ENCODE results near the gene CNTN4.

Gene CNTN4

DNA sequence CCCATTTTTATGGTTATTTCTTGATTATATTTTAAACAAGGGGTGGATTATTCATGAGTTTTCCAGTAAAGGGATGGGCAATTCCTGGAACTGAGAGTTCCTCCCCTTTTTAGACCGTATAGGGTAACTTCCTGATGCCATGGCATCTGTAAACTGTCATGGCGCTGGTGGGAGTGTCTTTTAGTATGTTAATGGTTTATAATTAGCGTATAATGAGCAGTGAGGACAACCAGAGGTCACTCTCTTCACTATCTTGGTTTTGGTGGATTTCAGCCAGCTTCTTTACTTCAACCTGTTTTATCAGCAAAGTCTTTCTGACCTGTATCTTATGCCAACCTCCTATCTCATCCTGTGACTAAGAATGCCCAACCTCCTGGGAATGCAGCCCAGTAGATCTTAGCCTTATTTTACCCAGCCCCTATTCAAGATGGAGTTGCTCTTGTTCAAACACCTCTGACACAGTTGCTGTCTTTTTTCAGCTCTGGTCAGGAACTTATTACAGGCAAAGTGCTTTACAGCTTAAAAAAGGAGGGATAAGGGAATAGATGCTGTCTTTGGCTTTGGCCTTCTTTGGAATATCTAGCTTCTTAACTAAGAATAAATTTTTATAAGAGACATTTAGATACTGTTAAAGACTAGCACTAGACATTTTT is 257.8 kb downstream of the CNTN4 start:
- TF ChIP-seq Cebpa-rat (IDR thresholded peaks at IDR 0.05), result no peak
- Histone ChIP-seq H3K27ac (no peak overlapping the region), H3K9ac (no peak overlapping the region), H3K4me2 (no peak overlapping the region), H3K9me3 (replicated peaks in 1 of 11) (peaks cover 7 to 19% (median 15%) of the 10 kb centered on the region in 11 experiments; a peak in 16 of 22 replicates), H3K4me3 (no peak overlapping the region), H3K4me1 (no peaks in the 10 kb centered on the region), H3K36me3 (no peaks in the 10 kb centered on the region), H3K27me3 (no peaks in the 10 kb centered on the region), H4K20me1 (no peaks in the 10 kb centered on the region)

- Histone ChIP-seq H3K27ac (no peak overlapping the region), H3K4me3 (no peak overlapping the region), H3K27me3 (no peaks in the 10 kb centered on the region), H4K20me1 (no peaks in the 10 kb centered on the region), H3K4me1 (no peaks in the 10 kb centered on the region), H3K36me3 (no peaks in the 10 kb centered on the region), H3K4me2 (no peak overlapping the region), H3K9me3 (replicated peaks in 1 of 11) (no peaks in the 10 kb centered on the region), H3K9ac (no peak overlapping the region)
- TF ChIP-seq Cebpa-rat (IDR thresholded peaks at IDR 0.05), result 0 out of 22 replicates have a peak, but pooled peaks of 1 of the 11 experiments have one; percentile 35
These were observed 262.1 kb downstream of the CNTN4 start for GRCh38 chr3:2360815-2361214.

- no peaks in the 10 kb centered on the region for H4K20me1 ChIP-seq
- no peaks in the 10 kb centered on the region for H3K27me3 ChIP-seq
- TF ChIP-seq Cebpa-rat (IDR thresholded peaks at IDR 0.05), result no peak
- no peaks in the 10 kb centered on the region for H3K4me1 ChIP-seq
- H3K4me3 ChIP-seq, result no peak overlapping the region
- no peak overlapping the region for H3K27ac ChIP-seq
- H3K4me2 ChIP-seq, result no peak overlapping the region
- H3K36me3 ChIP-seq, result no peaks in the 10 kb centered on the region
- H3K9ac ChIP-seq, result no peak overlapping the region
- no peaks in the 10 kb centered on the region for H3K9me3 ChIP-seq (replicated peaks in 1 of 11)
These were observed 263.5 kb downstream of the CNTN4 start for GRCh38 chr3:2362122-2362521.

DNA sequence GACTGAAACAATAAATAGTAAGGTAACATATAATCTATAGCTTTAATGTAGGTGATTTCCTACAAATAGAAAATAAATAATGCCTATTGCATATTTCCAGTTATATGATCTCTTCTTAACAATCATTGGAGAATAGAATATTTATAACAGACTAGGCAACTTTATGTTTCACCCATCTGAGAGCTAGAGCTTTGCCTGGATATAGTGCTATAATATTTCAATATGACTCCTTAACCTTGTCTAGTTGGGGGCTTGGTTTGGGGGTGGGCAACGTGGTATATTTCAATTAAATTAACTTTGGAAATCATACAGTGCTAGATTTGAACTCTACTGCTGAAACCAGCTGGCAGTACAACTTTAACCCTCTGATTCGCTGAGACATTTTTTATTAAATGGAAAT is 265.2 kb downstream of the CNTN4 start:
- no peaks in the 10 kb centered on the region for H3K36me3 ChIP-seq
- no peak overlapping the region for H3K4me2 ChIP-seq
- H3K9me3 ChIP-seq (replicated peaks in 1 of 11), result no peaks in the 10 kb centered on the region
- H3K4me3 ChIP-seq, result no peak overlapping the region
- H4K20me1 ChIP-seq, result no peaks in the 10 kb centered on the region
- no peak for TF ChIP-seq Cebpa-rat (IDR thresholded peaks at IDR 0.05)
- H3K27me3 ChIP-seq, result no peaks in the 10 kb centered on the region
- H3K27ac ChIP-seq, result no peak overlapping the region
- H3K4me1 ChIP-seq, result no peaks in the 10 kb centered on the region
- no peak overlapping the region for H3K9ac ChIP-seq

DNA sequence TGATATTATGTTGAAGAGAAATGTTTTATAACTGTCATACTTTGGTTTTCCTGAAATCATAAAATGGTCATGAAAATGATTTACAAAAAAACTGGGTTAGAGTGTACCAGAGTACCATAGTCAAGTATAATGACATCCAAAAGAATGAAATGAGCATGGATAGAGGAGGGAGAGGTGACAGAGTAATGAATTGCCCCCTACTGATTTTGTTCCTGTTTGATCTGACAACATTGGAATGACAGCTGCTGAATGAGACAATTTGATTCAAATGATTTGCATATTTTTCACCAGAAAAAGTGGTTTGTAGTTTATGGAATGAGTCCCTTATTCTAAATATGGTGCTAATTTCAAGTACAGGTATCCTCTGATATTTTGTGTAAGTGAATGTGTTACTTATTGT is 271.7 kb downstream of the CNTN4 start:
- Histone ChIP-seq H3K9me3 (replicated peaks in 1 of 11) (no peaks in the 10 kb centered on the region), H3K27ac (no peak overlapping the region), H3K36me3 (no peaks in the 10 kb centered on the region), H3K4me3 (no peak overlapping the region), H3K9ac (no peak overlapping the region), H3K4me1 (no peaks in the 10 kb centered on the region), H3K27me3 (no peaks in the 10 kb centered on the region), H4K20me1 (no peaks in the 10 kb centered on the region), H3K4me2 (no peak overlapping the region)
- TF ChIP-seq Cebpa-rat (IDR thresholded peaks at IDR 0.05), result no peak

DNA sequence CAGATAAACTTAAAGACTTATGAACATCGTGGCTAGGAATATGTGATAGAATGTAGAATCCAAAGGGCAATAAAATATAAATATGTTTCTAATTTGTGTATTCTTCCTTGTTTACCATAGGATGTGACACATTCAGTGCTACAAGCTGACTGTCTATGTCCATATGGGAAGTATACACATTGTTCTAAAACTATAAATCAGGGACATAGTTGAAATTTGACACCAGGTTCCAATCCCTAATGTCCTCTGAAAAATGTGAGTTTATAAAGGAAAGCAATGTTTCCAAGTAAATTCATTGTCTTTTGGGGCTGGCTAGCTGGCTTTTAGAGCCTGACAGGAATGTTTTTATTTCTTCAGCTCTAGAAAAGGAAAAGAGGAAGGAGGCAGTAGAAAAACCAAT is 273.6 kb downstream of the CNTN4 start:
- Histone ChIP-seq H3K36me3 (no peaks in the 10 kb centered on the region), H3K27ac (no peak overlapping the region), H3K4me1 (no peaks in the 10 kb centered on the region), H3K4me2 (no peak overlapping the region), H3K4me3 (no peak overlapping the region), H4K20me1 (no peaks in the 10 kb centered on the region), H3K9ac (no peak overlapping the region), H3K27me3 (no peaks in the 10 kb centered on the region), H3K9me3 (replicated peaks in 1 of 11) (no peaks in the 10 kb centered on the region)
- no peak for TF ChIP-seq Cebpa-rat (IDR thresholded peaks at IDR 0.05)

GRCh38 chr3:2375376-2375775 is 276.7 kb downstream of the CNTN4 start:
- no peak overlapping the region for H3K4me2 ChIP-seq
- no peaks in the 10 kb centered on the region for H3K9me3 ChIP-seq (replicated peaks in 1 of 11)
- no peak for TF ChIP-seq Cebpa-rat (IDR thresholded peaks at IDR 0.05)
- H4K20me1 ChIP-seq, result no peaks in the 10 kb centered on the region
- H3K4me1 ChIP-seq, result no peaks in the 10 kb centered on the region
- H3K36me3 ChIP-seq, result no peaks in the 10 kb centered on the region
- H3K27ac ChIP-seq, result no peak overlapping the region
- H3K9ac ChIP-seq, result no peak overlapping the region
- H3K27me3 ChIP-seq, result no peaks in the 10 kb centered on the region
- no peak overlapping the region for H3K4me3 ChIP-seq

DNA sequence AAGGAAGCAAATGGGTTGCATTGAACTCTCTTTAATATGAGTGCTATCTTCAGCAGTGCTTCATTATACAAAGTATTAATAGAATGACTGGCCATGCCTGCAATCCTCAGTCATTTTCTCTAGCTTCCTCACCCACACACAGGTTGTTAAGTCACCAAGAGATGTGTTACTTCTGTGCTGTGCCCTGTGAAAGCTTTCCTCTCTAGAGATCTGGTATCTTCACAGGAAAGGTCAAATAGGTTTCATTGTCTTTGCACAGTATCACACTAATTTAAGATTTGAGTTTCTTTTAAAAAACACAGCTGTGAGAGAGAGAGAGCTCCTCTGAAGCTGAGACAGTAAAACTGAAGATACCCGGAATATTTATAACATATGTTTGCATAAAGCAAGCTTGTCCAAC is 278.6 kb downstream of the CNTN4 start:
- Histone ChIP-seq H3K9ac (no peak overlapping the region), H4K20me1 (no peaks in the 10 kb centered on the region), H3K4me2 (no peak overlapping the region), H3K9me3 (replicated peaks in 1 of 11) (no peaks in the 10 kb centered on the region), H3K27ac (no peak overlapping the region), H3K36me3 (no peaks in the 10 kb centered on the region), H3K27me3 (no peaks in the 10 kb centered on the region), H3K4me3 (no peak overlapping the region), H3K4me1 (no peaks in the 10 kb centered on the region)
- TF ChIP-seq Cebpa-rat (IDR thresholded peaks at IDR 0.05), result no peak

DNA sequence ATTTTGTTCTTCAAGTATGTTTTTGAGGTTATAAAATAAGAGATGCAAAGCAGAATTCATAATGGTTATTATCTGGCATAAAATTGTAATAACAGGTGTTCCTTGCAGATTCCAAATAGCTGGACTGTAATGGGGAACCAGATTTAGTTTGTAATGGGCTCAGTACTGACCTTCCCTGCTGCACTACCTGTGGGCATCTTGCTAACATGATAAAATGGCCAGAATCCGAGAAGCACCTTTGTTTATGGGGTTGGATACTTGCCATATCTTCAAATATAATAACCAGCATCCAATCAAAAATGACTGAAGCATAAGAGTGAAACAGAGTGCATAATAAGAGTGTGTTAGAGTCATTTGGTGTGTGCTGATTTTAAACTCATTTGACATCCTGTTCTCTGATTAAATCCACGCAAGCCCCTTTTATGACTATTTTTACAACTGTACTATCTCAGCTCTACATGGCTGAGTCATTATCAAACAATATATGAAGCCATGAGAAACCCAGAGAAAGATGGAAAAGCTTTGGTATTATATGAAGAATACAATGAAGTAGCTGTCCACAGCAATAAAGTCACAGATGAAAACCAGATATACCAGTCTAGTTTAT is 292.4 kb downstream of the CNTN4 start:
- H4K20me1 ChIP-seq, result no peaks in the 10 kb centered on the region
- no peaks in the 10 kb centered on the region for H3K36me3 ChIP-seq
- H3K9ac ChIP-seq, result no peak overlapping the region
- H3K4me1 ChIP-seq, result no peaks in the 10 kb centered on the region
- H3K9me3 ChIP-seq (replicated peaks in 1 of 11), result no peaks in the 10 kb centered on the region
- no peak overlapping the region for H3K27ac ChIP-seq
- no peak for TF ChIP-seq Cebpa-rat (IDR thresholded peaks at IDR 0.05)
- H3K27me3 ChIP-seq, result no peaks in the 10 kb centered on the region
- H3K4me2 ChIP-seq, result no peak overlapping the region
- no peak overlapping the region for H3K4me3 ChIP-seq

- H3K9ac ChIP-seq, result no peak overlapping the region
- no peaks in the 10 kb centered on the region for H3K9me3 ChIP-seq (replicated peaks in 1 of 11)
- H3K27me3 ChIP-seq, result no peaks in the 10 kb centered on the region
- no peaks in the 10 kb centered on the region for H3K36me3 ChIP-seq
- H3K27ac ChIP-seq, result no peak overlapping the region
- H3K4me2 ChIP-seq, result no peak overlapping the region
- no peak overlapping the region for H3K4me3 ChIP-seq
- no peak for TF ChIP-seq Cebpa-rat (IDR thresholded peaks at IDR 0.05)
- H3K4me1 ChIP-seq, result no peaks in the 10 kb centered on the region
- no peaks in the 10 kb centered on the region for H4K20me1 ChIP-seq
These were observed 293.2 kb downstream of the CNTN4 start for GRCh38 chr3:2391896-2392295.
